Measurements from ENCODE around the gene MAN1A2. TPM values are rescaled to one million over a fixed set of nuclear protein-coding genes. Genes with fewer than 3 reads are reported as not detected.

Gene MAN1A2
- polyA plus RNA-seq, 3 donors from 2014 or later, result 21.9 to 29.2 (median 22.7) TPM

GRCh38 chr1:117565076-117565556 lies 197.9 kb downstream of the MAN1A2 start:
- Mint-ChIP-seq H3K9me3 (no peaks in the 10 kb centered on the region), H3K36me3 (no peaks in the 10 kb centered on the region), H3K27me3 (ENCODE audit: low read depth in 3 of 3) (peaks cover 3 to 4% (median 4%) of the 10 kb centered on the region in 3 donors), H3K4me1 (no peaks in the 10 kb centered on the region), H3K4me3 (no peak overlapping the region), H3K27ac (peak overlapping the region in 1 of 6 donors; percentile 36)
- DNase-seq, result no peak

GRCh38 chr1:117565745-117566455 lies 198.7 kb downstream of the MAN1A2 start:
- Mint-ChIP-seq H3K27me3 (ENCODE audit: low read depth in 3 of 3) (peaks cover 3 to 4% (median 4%) of the 10 kb centered on the region in 3 donors), H3K4me1 (no peaks in the 10 kb centered on the region), H3K27ac (no peak overlapping the region), H3K36me3 (no peaks in the 10 kb centered on the region), H3K9me3 (no peaks in the 10 kb centered on the region), H3K4me3 (no peak overlapping the region)
- no peak for DNase-seq

- peaks cover 3 to 4% (median 4%) of the 10 kb centered on the region in 3 donors for H3K27me3 Mint-ChIP-seq (ENCODE audit: low read depth in 3 of 3)
- H3K27ac Mint-ChIP-seq, result no peak overlapping the region
- no peaks in the 10 kb centered on the region for H3K36me3 Mint-ChIP-seq
- no peak for DNase-seq
- H3K9me3 Mint-ChIP-seq, result no peaks in the 10 kb centered on the region
- no peak overlapping the region for H3K4me3 Mint-ChIP-seq
- H3K4me1 Mint-ChIP-seq, result peaks cover 3% of the 10 kb centered on the region in 2 donors
Measured at GRCh38 chr1:117566556-117566955, 199.3 kb downstream of the MAN1A2 start.

GRCh38 chr1:117567435-117567834 lies 200.2 kb downstream of the MAN1A2 start:
- no peak overlapping the region for H3K4me3 Mint-ChIP-seq
- H3K36me3 Mint-ChIP-seq, result no peaks in the 10 kb centered on the region
- H3K27ac Mint-ChIP-seq, result no peak overlapping the region
- H3K9me3 Mint-ChIP-seq, result no peaks in the 10 kb centered on the region
- no peak for DNase-seq
- peaks cover 4% of the 10 kb centered on the region in 3 donors for H3K27me3 Mint-ChIP-seq (ENCODE audit: low read depth in 3 of 3)
- peaks cover 9 to 11% of the 10 kb centered on the region in 2 donors for H3K4me1 Mint-ChIP-seq

- no peak for DNase-seq
- Mint-ChIP-seq H3K27ac (no peak overlapping the region), H3K9me3 (no peaks in the 10 kb centered on the region), H3K27me3 (ENCODE audit: low read depth in 3 of 3) (peaks cover 4% of the 10 kb centered on the region in 3 donors), H3K4me3 (no peak overlapping the region), H3K4me1 (peaks cover 14 to 16% of the 10 kb centered on the region in 2 donors), H3K36me3 (peaks cover 0 to 4% (median 0%) of the 10 kb centered on the region in 3 donors)
Measured at GRCh38 chr1:117567976-117568375, 200.7 kb downstream of the MAN1A2 start.

- DNase-seq, result no peak
- Mint-ChIP-seq H3K9me3 (no peaks in the 10 kb centered on the region), H3K27me3 (ENCODE audit: low read depth in 3 of 3) (peaks cover 3 to 5% (median 4%) of the 10 kb centered on the region in 3 donors), H3K4me1 (peaks cover 17 to 19% of the 10 kb centered on the region in 2 donors), H3K36me3 (peaks cover 0 to 4% (median 0%) of the 10 kb centered on the region in 3 donors), H3K4me3 (no peak overlapping the region), H3K27ac (no peak overlapping the region)
Measured at GRCh38 chr1:117568999-117569398, 201.8 kb downstream of the MAN1A2 start.

- Mint-ChIP-seq H3K36me3 (peaks cover 0 to 4% (median 0%) of the 10 kb centered on the region in 3 donors), H3K4me1 (peaks cover 17 to 20% of the 10 kb centered on the region in 2 donors), H3K27ac (peak overlapping the region in 1 of 6 donors; percentile 72), H3K27me3 (ENCODE audit: low read depth in 3 of 3) (peaks cover 3 to 6% (median 3%) of the 10 kb centered on the region in 3 donors), H3K9me3 (no peaks in the 10 kb centered on the region), H3K4me3 (no peak overlapping the region)
- DNase-seq, result no peak
Measured at GRCh38 chr1:117569856-117570255, 202.6 kb downstream of the MAN1A2 start.

- Mint-ChIP-seq H3K27ac (no peak overlapping the region), H3K9me3 (no peaks in the 10 kb centered on the region), H3K4me1 (peaks cover 17 to 20% of the 10 kb centered on the region in 2 donors), H3K36me3 (peaks cover 0 to 4% (median 0%) of the 10 kb centered on the region in 3 donors), H3K4me3 (no peak overlapping the region), H3K27me3 (ENCODE audit: low read depth in 3 of 3) (peaks cover 1 to 6% (median 3%) of the 10 kb centered on the region in 3 donors)
- no peak for DNase-seq
Measured at GRCh38 chr1:117570988-117571409, 203.8 kb downstream of the MAN1A2 start.

GRCh38 chr1:117571496-117571895 lies 204.2 kb downstream of the MAN1A2 start:
- no peak for DNase-seq
- H3K9me3 Mint-ChIP-seq, result no peaks in the 10 kb centered on the region
- H3K27ac Mint-ChIP-seq, result peak overlapping the region in 4 of 6 donors; percentile 22 to 72 (median 37)
- peaks cover 17 to 20% of the 10 kb centered on the region in 2 donors for H3K4me1 Mint-ChIP-seq
- H3K27me3 Mint-ChIP-seq (ENCODE audit: low read depth in 3 of 3), result peaks cover 1 to 6% (median 3%) of the 10 kb centered on the region in 3 donors
- peaks cover 0 to 4% (median 0%) of the 10 kb centered on the region in 3 donors for H3K36me3 Mint-ChIP-seq
- no peak overlapping the region for H3K4me3 Mint-ChIP-seq

GRCh38 chr1:117572546-117572945 lies 205.3 kb downstream of the MAN1A2 start:
- Mint-ChIP-seq H3K4me3 (peak overlapping the region in 3 of 5 donors; percentile 48 to 74 (median 51)), H3K9me3 (no peaks in the 10 kb centered on the region), H3K36me3 (peaks cover 0 to 4% (median 0%) of the 10 kb centered on the region in 3 donors), H3K4me1 (peaks cover 17 to 20% of the 10 kb centered on the region in 2 donors), H3K27ac (peak overlapping the region in 3 of 6 donors; percentile 13 to 70 (median 63)), H3K27me3 (ENCODE audit: low read depth in 3 of 3) (peaks cover 1 to 4% (median 2%) of the 10 kb centered on the region in 3 donors)
- peak; percentile 14 to 51 (median 25) for DNase-seq

- Mint-ChIP-seq H3K4me1 (peaks cover 17 to 20% of the 10 kb centered on the region in 2 donors), H3K27ac (no peak overlapping the region), H3K27me3 (ENCODE audit: low read depth in 3 of 3) (peaks cover 1 to 4% (median 2%) of the 10 kb centered on the region in 3 donors), H3K36me3 (peaks cover 0 to 4% (median 0%) of the 10 kb centered on the region in 3 donors), H3K4me3 (no peak overlapping the region), H3K9me3 (no peaks in the 10 kb centered on the region)
- DNase-seq, result no peak
Measured at GRCh38 chr1:117573386-117574023, 206.3 kb downstream of the MAN1A2 start.

GRCh38 chr1:117574161-117574835 lies 207.0 kb downstream of the MAN1A2 start:
- Mint-ChIP-seq H3K27me3 (ENCODE audit: low read depth in 3 of 3) (peaks cover 1 to 4% (median 3%) of the 10 kb centered on the region in 3 donors), H3K4me3 (peak overlapping the region in 1 of 5 donors; percentile 20), H3K36me3 (peaks cover 0 to 4% (median 0%) of the 10 kb centered on the region in 3 donors), H3K4me1 (peaks cover 17 to 20% of the 10 kb centered on the region in 2 donors), H3K27ac (peak overlapping the region in 2 of 6 donors; percentile 21 to 46), H3K9me3 (no peaks in the 10 kb centered on the region)
- no peak for DNase-seq

- Mint-ChIP-seq H3K9me3 (no peaks in the 10 kb centered on the region), H3K27me3 (ENCODE audit: low read depth in 3 of 3) (peaks cover 1 to 4% (median 2%) of the 10 kb centered on the region in 3 donors), H3K27ac (peak overlapping the region in 1 of 6 donors; percentile 8), H3K36me3 (peaks cover 0 to 4% (median 0%) of the 10 kb centered on the region in 3 donors), H3K4me3 (no peak overlapping the region), H3K4me1 (peaks cover 17 to 20% of the 10 kb centered on the region in 2 donors)
- no peak for DNase-seq
Measured at GRCh38 chr1:117575586-117576225, 208.5 kb downstream of the MAN1A2 start.

Measured in immature natural killer cell (primary cell).